Nephron progenitor cell (in vitro differentiated cells): ENCODE results near the gene TPRA1.

Experiments
- DNase-seq: peaks from one replicate; pipeline ENCODE4 v3.0.0; 2021
- H3K27ac Mint-ChIP-seq: 2 replicates; pipeline ENCODE4 v1.8.0; 2021; ENCODE audit warnings: mild to moderate bottlenecking, moderate library complexity, mixed read lengths
- H3K27me3 Mint-ChIP-seq: 2 replicates; pipeline ENCODE4 v1.8.0; 2021; ENCODE audit warnings: mild to moderate bottlenecking, low read depth, mixed read lengths; ENCODE audit not compliant: poor library complexity
- H3K36me3 Mint-ChIP-seq: 2 replicates; pipeline ENCODE4 v1.8.0; 2021; ENCODE audit warnings: low read depth, mixed read lengths
- H3K4me1 Mint-ChIP-seq: 2 replicates; pipeline ENCODE4 v1.8.0; 2021; ENCODE audit warnings: mixed read lengths
- H3K4me3 Mint-ChIP-seq: 2 replicates; pipeline ENCODE4 v1.8.0; 2021; ENCODE audit warnings: mild to moderate bottlenecking, moderate library complexity, mixed read lengths
- H3K9me3 Mint-ChIP-seq: 2 replicates; pipeline ENCODE4 v1.8.0; 2021; ENCODE audit warnings: mild to moderate bottlenecking, moderate library complexity, mixed read lengths
- TF ChIP-seq, protein P1 (sequence below): fragments of 200-600 bp; sonication (generic); IDR thresholded peaks from 2 replicates; pipeline ENCODE4 v1.5.0; 2021; ENCODE audit warnings: antibody characterized with exemption

The TPRA1 gene

DNA sequence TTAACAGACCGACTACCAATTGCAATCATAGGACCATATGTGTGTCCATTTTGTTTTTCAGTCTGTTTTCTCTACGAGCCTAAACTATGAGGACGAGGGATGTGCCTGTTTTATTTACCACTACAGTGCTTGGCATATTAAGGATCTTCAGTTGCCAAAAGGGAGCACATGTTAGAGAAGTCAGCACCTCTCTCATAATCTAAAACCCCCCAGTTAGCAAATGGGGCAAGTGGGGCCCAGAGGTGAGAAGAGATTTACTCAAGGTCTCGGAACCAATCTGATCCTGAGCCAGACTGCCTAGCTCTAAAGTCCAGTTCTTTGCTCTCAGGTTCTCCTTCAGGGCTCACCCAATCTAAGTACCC lies 37.9 kb upstream of the TPRA1 start:
- TF ChIP-seq, protein P1, sequence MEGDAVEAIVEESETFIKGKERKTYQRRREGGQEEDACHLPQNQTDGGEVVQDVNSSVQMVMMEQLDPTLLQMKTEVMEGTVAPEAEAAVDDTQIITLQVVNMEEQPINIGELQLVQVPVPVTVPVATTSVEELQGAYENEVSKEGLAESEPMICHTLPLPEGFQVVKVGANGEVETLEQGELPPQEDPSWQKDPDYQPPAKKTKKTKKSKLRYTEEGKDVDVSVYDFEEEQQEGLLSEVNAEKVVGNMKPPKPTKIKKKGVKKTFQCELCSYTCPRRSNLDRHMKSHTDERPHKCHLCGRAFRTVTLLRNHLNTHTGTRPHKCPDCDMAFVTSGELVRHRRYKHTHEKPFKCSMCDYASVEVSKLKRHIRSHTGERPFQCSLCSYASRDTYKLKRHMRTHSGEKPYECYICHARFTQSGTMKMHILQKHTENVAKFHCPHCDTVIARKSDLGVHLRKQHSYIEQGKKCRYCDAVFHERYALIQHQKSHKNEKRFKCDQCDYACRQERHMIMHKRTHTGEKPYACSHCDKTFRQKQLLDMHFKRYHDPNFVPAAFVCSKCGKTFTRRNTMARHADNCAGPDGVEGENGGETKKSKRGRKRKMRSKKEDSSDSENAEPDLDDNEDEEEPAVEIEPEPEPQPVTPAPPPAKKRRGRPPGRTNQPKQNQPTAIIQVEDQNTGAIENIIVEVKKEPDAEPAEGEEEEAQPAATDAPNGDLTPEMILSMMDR: no peak
- DNase-seq: no peak
- Mint-ChIP-seq H3K4me3 (peak overlapping the region; percentile 75), H3K27me3 (peaks cover 53% of the 10 kb centered on the region), H3K27ac (no peak overlapping the region), H3K4me1 (peaks cover 20% of the 10 kb centered on the region), H3K36me3 (peaks cover under 1% of the 10 kb centered on the region), H3K9me3 (peaks cover 4% of the 10 kb centered on the region)

DNA sequence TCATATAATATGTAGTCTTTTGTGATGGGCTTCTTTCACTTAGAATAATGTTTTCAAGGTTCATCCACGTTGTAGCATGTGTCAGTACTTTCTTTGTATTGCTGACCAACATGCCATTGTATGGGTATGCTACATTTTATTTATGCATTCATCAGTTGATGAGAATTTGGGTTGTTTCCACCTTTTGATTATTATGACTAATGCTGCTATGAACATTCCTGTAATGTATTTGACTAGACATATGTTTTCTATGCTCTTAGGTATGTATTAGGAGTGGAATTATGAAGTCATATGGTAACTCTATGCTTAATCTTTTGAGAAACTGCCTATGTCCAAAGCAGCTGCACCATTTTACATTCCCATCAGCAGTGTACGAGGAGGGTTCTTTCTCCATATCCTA lies 35.3 kb upstream of the TPRA1 start:
- peaks cover 13% of the 10 kb centered on the region for H3K4me1 Mint-ChIP-seq
- H3K27me3 Mint-ChIP-seq: peaks cover 46% of the 10 kb centered on the region
- TF ChIP-seq, protein P1: no peak
- H3K36me3 Mint-ChIP-seq: peaks cover 22% of the 10 kb centered on the region
- H3K4me3 Mint-ChIP-seq: no peak overlapping the region
- H3K9me3 Mint-ChIP-seq: peaks cover 4% of the 10 kb centered on the region
- no peak for DNase-seq
- H3K27ac Mint-ChIP-seq: no peak overlapping the region

DNA sequence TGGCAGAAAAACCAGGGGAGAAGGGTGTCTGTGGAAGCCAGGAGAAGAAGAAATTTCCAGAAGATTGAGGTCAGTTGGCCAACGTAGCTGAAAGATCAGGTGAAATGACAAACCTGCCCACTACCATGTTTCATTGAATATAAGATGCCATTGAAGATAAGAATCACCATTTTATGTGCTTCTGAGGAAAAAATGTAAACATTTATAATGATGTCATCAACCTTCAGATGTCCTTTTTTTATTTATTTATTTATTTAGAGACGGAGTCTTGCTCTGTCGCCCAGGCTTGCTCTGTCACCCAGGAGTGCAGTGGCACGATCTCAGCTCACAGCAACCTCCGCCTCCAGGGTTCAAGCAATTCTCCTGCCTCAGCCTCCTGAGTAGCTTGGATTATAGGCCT lies 33.5 kb upstream of the TPRA1 start:
- Mint-ChIP-seq H3K4me1 (no peaks in the 10 kb centered on the region), H3K36me3 (peaks cover 34% of the 10 kb centered on the region), H3K27me3 (peaks cover 36% of the 10 kb centered on the region), H3K27ac (no peak overlapping the region), H3K9me3 (peaks cover 4% of the 10 kb centered on the region), H3K4me3 (no peak overlapping the region)
- no peak for DNase-seq
- TF ChIP-seq, protein P1: no peak

DNA sequence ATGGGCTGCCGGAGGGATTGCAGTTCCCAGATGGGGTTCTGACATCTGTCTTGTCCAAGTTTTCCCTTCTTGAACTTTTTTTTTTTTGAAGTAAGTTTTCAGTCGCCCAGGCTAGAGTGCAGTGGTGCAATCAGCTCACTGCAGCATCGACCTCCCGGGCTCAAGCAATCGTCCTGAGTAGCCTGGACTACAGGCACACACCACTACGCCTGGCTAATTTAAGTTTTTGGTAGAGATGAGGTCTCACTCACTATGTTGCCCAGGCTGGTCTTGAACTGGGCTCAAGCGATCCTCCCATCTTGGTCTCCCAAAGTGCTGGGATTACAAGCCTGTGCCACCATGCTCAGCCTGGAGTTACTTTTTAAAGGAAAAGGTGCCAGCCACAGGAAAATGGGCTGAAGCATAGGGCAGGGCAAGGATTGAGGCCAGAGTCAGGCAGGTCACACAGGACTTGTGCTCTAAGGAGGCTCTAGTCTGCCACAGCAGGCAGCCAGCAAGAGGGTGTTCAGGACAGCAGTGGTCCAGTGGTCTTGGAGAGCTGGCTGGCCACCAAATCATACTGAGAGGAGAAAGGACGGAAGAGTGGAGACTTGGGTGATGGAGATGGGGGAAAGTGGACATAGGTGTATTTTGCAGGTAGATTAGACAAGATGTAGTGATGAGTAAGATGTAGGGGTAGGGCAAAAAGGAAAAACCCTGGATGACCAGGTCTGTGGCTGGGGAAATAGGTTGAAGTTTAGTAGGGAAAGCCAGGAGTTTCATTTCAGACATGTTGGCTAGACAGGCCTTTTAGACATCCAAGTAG lies 32.4 kb upstream of the TPRA1 start:
- H3K9me3 Mint-ChIP-seq: no peaks in the 10 kb centered on the region
- H3K27me3 Mint-ChIP-seq: peaks cover 27% of the 10 kb centered on the region
- no peaks in the 10 kb centered on the region for H3K4me1 Mint-ChIP-seq
- DNase-seq: no peak
- no peak overlapping the region for H3K4me3 Mint-ChIP-seq
- peaks cover 45% of the 10 kb centered on the region for H3K36me3 Mint-ChIP-seq
- no peak overlapping the region for H3K27ac Mint-ChIP-seq
- TF ChIP-seq, protein P1: no peak

DNA sequence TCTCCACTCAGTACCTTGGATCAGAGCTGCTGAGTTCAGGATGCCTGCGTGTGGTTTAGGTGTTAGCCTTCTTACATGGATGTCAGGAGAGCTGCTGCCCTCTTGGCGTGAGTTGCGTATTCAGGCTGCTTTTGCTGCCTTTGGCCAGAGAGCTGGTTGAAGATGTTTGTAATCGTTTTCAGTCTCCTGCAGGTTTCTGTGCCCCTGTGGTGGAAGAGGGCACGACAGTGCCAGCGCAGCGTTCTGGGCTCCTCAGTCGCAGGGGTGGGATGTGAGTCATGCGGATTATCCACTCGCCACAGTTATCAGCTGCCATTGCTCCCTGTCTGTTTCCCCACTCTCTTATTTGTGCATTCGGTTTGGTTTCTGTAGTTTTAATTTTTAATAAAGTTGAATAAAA lies 31.5 kb upstream of the TPRA1 start:
- H3K4me1 Mint-ChIP-seq: no peaks in the 10 kb centered on the region
- TF ChIP-seq, protein P1: no peak
- DNase-seq: no peak
- no peak overlapping the region for H3K27ac Mint-ChIP-seq
- H3K27me3 Mint-ChIP-seq: peaks cover 18% of the 10 kb centered on the region
- peaks cover 51% of the 10 kb centered on the region for H3K36me3 Mint-ChIP-seq
- no peak overlapping the region for H3K4me3 Mint-ChIP-seq
- H3K9me3 Mint-ChIP-seq: no peaks in the 10 kb centered on the region
